NAMALWA (cell line): ENCODE results near the gene UGGT2.
A peak's percentile ranks its signal among the peaks of the same experiment; 100 is the strongest.
"Not testable (repeated sequence)": the region's sequence is repeated elsewhere in the genome, so short reads cannot be mapped to it uniquely, and the experiment has no call there.

Source experiments
- DNase-seq: peaks from one replicate; pipeline ENCODE4 v3.0.0-alpha.2; 2015; ENCODE audit warnings: low spot score

Gene UGGT2

DNA sequence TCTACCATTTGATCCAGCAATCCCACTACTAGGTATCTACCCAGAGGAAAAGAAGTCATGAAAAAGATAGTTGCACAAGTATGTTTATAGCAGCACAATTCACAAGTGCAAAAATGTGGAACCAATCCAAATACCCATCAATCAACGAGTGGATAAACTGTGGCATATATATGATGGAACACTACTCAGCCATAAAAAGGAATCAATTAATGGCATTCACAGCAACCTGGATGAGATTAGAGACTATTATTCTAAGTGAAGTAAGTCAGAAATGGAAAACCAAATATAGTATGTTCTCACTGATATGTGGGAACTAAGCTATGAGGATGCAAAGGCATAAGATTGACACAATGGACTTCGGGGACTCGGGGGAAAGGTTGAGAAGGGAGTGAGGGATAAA, 1.3 kb downstream of the UGGT2 start:
- not testable (repeated sequence) for DNase-seq

DNA sequence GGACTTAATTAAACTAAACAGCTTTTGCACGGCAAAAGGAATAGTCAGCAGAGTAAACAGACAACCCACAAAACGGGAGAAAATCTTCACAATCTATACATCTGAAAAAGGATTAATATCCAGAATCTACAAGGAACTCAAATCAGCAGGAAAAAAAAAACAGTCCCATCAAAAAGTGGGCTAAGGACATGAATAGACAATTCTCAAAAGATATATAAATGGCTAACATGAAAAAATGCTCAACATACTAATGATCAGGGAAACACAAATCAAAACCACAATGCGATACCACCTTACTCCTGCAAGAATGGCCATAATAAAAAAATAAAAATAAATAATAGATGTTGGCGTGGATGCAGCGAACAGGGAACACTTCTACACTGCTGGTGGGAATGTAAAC, 1.7 kb downstream of the UGGT2 start:
- not testable (repeated sequence) for DNase-seq

DNA sequence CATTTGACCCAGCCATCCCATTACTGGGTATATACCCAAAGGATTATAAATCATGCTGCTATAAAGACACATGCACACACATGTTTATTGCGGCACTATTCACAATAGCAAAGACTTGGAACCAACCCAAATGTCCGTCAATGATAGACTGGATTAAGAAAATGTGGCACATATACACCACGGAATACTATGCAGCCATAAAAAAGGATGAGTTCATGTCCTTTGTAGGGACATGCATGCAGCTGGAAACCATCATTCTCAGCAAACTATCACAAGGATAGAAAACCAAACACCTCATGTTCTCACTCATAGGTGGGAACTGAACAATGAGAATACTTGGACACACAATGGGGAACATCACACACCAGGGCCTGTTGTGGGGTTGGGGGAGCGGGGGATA, 2.2 kb downstream of the UGGT2 start:
- DNase-seq: not testable (repeated sequence)

DNA sequence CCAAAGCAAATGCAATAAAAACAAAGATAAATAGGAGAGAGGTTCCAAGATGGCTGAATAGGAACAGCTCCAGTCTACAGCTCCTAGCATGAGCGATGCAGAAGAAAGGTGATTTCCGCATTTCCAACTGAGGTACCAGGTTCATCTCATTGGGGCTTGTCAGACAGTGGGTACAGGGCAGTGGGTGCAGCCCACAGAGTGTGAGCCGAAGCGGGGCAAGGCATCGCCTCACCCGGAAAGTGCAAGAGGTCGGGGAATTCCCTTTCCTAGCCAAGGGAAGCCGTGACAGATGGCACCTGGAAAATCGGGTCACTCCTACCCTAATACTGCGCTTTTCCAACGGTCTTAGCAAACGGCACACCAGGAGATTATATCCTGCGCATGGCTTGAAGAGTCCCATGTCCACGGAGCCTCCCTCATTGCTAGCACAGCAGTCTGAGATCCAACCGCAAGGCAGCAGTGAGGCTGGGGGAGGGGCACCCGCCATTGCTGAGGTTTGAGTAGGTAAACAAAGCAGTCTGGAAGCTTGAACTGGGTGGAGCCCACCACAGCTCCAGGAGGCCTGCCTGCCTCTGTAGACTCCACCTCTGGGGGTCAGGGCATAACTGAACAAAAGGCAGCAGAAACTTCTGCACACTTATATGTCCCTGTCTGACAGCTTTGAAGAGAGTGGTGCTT, 6.6 kb downstream of the UGGT2 start:
- DNase-seq: not testable (repeated sequence)

DNA sequence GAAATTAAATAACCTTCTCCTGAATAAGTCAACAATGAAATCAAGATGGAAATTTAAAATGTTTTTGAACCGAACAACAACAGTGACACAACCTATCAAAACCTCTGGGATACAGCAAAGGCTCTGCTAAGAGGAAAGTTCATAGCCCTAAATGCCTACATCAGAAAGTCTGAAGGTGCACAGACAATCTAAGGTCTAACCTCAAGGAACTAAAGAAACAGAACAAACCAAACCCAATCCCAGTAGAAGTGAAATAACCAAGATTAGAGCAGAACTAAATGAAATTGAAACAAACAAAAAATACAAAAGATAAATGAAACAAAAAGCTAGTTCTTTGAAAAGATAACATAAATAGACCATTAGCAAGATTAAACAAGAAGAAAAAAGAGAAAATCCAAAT, 9.0 kb downstream of the UGGT2 start:
- DNase-seq: no peak

DNA sequence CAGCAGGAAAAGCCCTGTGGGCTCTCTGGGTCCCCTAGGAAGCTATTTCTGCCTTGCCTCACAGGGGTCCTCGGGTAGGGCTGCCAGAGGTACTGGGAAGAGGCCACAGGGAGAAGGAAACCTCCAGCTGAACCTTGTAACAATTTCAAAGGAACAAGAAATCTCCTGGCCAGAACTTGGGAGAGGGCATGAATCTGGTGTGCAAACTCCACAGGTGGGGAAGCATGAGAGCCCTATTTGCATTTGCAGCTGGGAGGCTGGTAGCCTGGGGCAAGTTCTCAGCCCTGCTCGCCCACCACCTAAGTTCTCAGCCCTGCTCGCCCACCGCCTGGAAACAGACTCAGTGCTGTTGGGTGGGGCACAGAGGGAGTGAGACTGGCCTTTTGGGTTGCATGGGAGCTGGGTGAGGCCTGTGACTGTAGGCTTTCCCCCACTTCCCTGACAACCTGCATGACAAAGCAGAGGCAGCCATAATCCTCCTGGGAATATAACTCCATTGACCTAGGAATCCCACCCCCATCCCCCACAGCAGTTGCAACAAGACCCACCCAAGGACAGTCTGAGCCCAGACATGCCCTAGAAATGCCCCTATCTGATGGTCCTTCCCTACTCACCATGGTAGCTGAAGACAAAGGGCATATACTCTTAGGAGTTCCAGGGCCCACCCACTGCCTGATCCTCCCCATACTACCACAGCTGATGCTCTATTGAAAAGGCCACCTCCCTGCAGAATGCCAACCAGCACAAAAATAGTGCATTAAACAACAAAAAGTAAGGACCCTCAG, 11.7 kb downstream of the UGGT2 start:
- DNase-seq: no peak

DNA sequence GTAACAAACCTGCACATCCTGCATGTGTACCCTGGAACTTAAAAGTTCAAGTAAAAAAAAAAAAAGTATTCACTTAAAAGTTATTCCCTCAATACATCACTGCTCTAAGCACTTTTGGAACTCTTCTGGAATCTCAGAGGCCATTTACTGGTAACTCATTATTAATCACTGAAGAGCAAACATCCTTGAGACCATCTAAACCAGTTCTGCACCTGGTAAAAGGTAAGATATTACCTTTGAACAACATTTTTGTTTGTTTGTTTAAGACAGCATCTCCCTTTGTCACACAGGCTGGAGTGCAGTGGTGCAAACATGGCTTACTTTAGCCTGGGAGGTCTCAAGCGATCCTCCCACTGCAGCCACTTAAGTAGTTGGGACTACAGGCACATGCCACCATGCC, 16.7 kb downstream of the UGGT2 start:
- DNase-seq: no peak

DNA sequence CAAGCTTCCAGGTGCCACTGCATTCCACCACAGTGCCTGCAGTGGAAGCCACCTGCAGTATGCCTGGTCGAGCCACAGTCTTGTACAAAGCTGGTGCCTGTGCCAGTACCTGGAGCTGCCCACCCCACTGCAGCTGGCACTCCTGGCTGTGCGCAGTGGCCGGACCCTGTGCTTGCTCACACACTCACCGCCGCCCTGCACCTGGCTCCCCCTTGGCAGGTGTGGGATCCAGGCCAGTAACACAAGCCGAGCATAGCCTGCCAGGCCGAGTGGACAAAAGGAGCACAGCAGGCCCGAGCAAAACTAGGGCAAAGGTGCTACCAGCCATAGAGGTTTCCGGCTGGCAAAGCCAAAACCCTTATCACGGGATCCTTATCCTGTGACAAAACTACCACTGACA, 18.5 kb downstream of the UGGT2 start:
- no peak for DNase-seq

DNA sequence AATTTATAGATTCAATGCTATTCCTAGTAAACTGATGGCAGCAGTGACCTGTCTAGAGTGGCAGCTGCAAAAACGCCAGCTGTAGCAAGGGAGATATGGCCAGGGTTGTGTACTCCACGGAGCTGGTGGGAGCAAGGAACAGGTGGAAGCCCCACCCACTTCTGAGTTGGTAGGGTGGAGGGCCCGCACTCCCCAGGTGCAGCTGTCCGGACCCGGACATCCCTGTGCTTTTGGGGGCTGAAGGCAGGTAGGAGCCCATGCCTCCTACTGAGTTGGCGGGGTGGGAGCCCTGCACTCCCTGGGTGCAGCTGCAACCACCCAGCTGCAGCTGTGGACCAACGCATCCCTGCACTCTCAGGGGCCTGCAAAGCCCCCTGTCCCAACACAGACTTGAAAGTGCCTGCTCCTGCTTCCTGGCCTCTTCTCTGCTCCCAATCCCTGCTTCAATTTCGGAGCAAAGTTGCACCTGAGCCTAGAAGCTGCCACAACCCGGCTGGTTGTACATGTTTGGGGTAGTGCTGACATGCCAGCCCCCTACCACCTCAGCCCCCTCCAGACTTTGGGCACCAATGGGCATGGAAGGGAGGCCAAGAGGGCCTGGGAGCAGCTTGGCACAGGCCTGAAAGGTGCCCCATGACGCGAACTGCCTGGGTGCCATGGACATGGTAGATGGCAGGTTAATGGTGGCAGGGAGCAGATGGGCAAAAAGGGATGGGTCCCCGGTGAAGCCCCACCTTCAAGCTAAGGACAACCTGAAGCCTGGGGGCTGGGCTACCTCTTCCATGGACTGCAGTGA, 19.8 kb downstream of the UGGT2 start:
- DNase-seq: no peak

DNA sequence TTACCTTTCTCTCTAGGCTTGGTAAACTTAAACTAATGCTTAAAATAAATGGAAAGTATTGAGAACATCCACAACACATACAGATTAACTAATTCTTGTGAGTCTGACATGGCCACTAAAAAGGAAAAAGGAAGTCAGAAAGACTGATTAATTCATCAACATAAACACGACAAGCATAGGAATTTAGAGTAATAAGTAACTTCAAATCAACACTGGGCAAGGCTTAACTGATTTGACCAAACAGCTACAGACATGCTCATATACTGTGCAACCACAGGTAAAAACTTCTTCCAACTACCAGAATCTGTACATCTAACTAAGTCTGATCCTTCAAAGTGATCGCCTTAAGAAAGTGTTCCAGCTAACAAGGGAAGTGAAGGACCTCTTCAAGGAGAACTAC, 20.5 kb downstream of the UGGT2 start:
- DNase-seq: no peak

DNA sequence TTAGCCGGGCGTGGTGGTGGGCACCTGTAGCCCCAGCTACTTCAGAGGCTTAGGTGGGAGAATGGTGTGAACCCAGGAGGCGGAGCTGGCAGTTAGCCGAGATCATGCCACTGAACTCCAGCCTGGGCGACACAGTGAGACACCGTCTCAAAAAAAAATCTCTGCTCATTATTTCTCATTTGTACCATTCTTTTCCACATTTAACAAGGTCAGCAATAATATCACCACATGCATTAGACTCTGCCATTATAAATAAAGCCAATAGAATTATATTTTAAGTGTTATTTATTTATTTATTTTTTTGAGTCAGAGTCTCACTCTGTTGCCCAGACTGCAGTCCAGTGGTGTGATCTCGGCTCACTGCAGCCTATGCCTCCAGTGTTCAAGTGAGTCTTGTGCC, 24.2 kb downstream of the UGGT2 start:
- no peak for DNase-seq

DNA sequence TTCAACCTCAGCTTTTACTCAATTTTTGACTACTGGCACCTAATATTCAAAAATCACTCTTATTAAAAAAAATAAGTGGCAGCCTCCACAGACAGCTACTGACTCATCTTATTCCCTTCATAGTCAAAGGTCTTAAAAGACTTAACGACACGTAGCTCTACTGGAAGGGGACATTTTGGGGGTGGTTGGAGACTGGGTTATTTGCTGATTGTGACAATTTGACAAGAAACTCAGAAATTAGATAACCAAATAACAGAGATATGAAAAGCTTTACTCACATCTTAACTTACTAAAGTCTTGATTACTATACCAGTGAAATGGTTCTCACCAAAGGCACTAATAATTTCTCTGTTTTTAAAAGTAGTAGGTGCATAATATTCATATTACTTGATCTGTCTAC, 25.7 kb downstream of the UGGT2 start:
- no peak for DNase-seq

DNA sequence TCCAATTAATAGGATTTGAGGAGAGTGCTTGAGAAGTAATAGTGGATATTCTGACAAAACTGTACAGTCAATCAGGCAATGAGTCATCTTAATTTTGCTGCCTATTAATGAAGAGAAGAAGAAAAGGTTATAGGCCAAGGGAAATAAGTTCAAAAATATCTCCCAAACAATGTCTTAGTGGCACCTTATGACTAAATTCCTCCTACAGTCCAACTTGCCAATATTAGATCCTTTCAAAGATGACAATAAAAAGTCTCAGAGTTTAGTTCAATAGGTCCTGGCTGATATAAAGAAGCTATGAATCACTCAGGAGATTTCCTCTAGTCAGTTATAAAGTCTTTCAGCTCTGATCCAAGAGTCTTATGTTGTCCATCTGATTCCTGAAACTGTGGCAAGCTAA, 27.9 kb downstream of the UGGT2 start:
- no peak for DNase-seq

DNA sequence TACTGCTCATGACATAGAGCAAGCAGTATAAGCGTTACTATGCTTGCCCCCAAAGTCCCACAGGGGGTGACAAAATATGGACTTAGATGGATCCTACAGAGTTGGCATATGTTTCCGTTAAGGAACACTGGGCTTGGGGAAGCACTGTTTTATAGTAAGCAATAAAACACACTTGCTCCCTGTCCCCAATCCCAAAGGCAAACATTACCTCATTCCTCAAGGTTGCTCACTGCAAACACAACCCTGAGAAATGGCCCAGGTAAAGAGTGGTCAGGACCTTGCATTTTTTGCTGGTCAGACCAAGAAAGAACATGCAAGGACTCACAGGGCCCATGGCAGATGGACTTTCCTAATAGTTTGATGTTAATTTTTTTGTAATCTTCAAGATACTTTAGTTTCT, 32.3 kb downstream of the UGGT2 start:
- no peak for DNase-seq

DNA sequence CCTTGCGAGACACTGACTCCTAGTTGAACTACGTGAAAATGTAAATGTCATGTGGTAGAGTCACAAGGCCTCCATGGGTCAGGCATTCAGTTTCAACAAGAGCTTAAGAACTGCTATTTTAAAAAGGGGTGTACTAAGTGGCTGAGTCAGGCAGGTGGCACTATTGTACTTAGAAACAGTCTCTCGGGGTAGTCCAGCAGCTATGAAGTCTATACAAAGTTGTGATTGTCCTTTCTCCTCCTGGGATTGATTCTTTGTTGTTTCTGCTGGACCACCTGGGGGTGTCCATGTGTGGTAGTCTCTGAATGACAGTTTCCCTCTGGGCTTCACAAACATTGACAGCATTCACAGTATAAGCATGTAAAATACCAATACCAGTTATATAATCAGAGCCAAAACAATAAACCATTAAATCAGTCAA, 33.0 kb downstream of the UGGT2 start:
- peak; percentile 82 for DNase-seq

DNA sequence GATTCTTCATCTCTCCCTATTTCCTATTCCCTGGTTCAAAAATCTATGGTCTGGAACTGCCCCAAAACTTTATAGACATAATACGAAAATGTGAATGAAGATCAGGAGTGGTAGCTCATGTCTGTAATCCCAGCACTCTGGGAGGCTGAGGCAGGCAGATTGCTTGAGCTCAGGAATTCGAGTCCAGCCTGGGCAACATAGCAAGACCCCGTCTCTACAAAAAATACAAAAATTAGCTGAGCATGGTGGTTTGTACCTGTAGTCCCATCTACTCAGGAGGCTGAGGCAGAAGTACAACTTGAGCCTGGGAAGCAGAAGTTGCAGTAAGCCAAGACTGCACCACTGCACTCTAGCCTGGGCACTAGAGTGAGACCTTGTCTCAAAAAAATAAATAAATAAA, 35.1 kb downstream of the UGGT2 start:
- DNase-seq: no peak

DNA sequence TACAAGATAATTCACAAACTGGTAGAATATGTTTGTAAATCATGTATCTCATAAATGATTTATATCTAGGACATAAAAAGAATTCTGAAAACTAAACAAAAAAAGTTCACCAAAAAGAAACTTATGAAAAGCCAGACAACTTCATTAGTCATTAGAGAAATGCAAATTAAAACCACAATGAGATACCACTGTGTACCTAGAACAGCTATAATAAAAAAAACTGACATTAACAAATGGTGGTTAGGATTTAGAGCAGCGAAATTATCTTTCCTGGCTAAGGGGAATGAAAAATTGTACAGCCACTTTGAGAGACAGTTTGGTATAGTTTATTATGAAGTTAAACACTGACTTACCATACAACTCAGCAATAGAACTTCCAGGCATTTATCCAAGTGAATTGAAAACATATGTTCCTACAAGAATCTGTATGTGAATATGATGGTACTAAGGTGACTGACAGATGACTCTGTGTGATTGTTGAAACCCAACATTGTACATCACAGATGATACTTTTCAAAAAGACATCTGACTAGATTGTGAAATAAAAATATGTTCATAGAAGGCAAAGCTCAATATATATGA, 41.8 kb downstream of the UGGT2 start:
- DNase-seq: no peak

DNA sequence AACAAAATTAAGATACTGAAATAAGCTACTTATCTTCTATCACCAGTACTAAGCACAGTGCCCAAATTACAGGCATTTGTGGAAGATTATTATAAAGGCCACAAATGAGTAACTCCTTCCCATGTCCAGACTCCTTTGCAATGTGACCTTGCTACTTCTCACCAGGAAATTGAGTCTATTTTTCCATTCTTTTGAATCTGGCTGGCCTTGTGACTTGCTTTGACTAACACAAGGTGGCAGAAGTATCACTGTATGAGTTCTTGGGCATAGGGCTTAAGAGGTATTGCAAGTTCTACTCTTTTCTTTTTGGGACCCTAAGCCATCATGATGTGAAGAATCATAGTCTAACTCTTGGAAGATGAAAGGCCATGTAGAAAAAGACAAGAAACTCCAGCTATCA, 49.9 kb downstream of the UGGT2 start:
- peak; percentile 18 for DNase-seq

DNA sequence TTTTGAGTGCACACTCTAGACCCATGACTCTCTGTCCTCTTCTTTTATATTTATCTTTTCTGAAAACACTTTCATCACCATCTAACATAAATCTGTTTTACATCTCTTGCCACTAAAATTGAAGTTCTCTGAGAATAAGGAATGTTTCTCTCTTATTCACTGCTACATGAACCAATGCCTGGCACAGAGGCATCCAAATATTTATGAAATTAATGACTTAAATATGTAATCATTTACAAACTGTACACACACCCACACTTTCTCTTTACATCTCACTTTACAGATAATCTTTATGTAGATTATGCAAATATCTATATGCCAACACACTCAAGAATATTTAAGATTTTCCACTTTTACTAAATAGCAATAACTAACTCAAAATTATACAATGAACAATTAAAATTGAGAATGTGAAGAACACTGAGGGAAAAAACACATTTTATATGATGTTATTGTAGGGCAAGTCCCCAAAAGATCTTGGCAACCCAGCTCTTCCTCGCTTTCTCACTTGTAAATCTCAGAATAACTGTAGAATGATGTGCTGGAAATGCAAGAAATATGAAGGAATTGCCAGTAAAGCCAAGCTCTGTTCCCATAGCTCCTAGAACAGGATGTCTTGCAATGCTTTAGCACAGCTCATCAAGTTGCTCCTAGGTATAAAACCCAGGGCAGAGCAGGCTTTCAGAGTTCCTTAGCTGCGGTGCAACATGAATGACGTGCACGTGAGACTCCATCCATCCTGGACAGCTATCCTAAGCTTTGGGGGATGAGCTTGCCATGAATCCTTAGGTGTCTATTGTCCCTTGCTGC, 50.7 kb downstream of the UGGT2 start:
- DNase-seq: no peak

DNA sequence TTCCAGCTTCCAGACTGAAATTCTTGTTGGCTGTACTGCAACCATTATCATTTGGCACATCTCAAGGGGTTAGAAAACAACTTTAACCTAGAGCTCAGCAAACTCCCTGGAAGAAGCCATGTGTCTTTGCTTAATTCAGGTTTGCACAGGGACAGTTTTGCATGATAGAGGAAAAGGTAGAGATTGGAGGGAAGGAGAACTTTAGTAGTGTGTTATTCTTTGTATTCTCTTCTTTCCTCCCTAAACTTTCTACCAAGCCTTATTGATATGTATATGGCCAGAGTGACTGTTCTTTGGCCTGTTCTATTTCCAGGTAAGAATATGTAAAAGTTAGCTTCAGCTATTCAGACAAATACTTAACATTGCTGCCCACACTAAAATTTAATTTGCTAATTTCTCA, 53.1 kb downstream of the UGGT2 start:
- DNase-seq: no peak

DNA sequence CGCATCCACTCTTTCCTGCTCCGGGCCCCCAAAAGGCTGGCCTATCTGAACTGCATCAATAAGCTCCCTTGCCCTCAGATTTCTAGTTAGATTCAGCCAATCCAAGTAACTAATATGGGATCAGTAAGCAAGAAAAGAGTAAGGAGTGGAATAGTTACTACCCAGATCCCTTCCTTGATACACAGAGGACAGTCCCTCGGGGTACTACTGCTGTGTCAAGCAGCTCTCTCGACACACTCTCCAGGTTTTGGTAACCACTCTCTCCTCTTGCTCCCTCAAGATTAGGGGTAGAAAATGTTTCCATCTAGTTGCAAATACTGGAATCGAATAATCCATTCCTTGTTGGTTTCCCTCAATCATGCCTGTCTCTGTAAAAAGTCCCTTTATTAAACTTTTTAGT, 65.4 kb downstream of the UGGT2 start:
- DNase-seq: no peak

DNA sequence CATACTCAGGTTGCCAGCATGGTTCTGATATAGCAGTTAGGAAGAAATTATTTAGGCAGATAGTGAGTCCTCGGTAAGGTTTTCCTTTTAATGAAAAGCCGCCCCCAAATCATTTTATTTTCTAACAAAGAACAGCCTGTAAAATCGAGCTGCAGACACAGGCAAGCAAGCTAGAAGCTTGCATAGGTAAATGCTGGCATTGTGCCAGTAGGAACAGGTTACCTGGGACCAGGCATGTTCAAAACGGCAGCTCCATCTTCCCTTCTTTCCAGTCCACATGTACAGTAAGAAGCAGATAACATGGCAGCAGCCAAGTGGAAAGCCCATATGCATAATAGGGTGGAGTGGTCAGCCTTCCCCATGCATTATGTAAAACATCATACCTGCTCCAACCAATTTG, 71.1 kb downstream of the UGGT2 start:
- no peak for DNase-seq
